ENCODE data around the gene PLD1. TPM values are rescaled to one million over a fixed set of nuclear protein-coding genes. Genes with fewer than 3 reads are reported as not detected.
"Not testable (repeated sequence)": the region's sequence is repeated elsewhere in the genome, so short reads cannot be mapped to it uniquely, and the experiment has no call there.

Gene PLD1
- total RNA-seq, 1 experiment from 2014 or later: 32.5 TPM

- TF ChIP-seq CTCF (conservative IDR thresholded peaks at IDR 0.05) (no peak), EZH2 (IDR thresholded peaks at IDR 0.05; ENCODE audit: low read depth) (no peak)
- Histone ChIP-seq H3K4me2 (peak overlapping the region; percentile 36), H2AFZ (no peak overlapping the region; the same call in 1 of the 2 replicates), H3K9me3 (ENCODE audit: insufficient read depth, low read depth) (no peaks in the 10 kb centered on the region), H3K9me2 (ENCODE audit: insufficient read depth) (no peaks in the 10 kb centered on the region), H3K4me1 (replicated peaks; ENCODE audit: insufficient read depth) (peaks cover 30% of the 10 kb centered on the region), H4K20me1 (ENCODE audit: insufficient read depth) (no peaks in the 10 kb centered on the region), H3K27ac (no peak overlapping the region), H3K79me2 (ENCODE audit: low read depth) (no peaks in the 10 kb centered on the region), H3K36me3 (ENCODE audit: low read depth) (no peaks in the 10 kb centered on the region), H3K4me3 (no peak overlapping the region), H3K27me3 (ENCODE audit: insufficient read depth, low read depth) (no peaks in the 10 kb centered on the region), H3F3A (ENCODE audit: insufficient read depth, low read depth) (peaks cover 13% of the 10 kb centered on the region; the same call in 1 of the 2 replicates)
- intact Hi-C loops (cut with micrococcal nuclease; ENCODE audit: unreplicated experiment): loop anchor here (5.0 kb wide), 3 partner anchors 103 to 1803 kb away; partner anchors contain the start of gene TNIK
- DNase-seq: no peak
- no TSS peak for BruUV-seq (replicated peaks)
- CTCF ChIA-PET: interaction anchor here (0.6 to 1.9 kb wide), 3 partner anchors 230 to 603 kb away, joined by 3 to 9 read pairs (median 8); no protein-coding TSS in a partner anchor
- POLR2A ChIA-PET (ENCODE audit: unreplicated experiment): interaction anchor here (0.6 kb wide), 1 partner anchor 698 kb away, joined by 4 read pairs; no protein-coding TSS in a partner anchor
These were observed 245.4 kb downstream of the PLD1 start for GRCh38 chr3:171564748-171565480.

DNA sequence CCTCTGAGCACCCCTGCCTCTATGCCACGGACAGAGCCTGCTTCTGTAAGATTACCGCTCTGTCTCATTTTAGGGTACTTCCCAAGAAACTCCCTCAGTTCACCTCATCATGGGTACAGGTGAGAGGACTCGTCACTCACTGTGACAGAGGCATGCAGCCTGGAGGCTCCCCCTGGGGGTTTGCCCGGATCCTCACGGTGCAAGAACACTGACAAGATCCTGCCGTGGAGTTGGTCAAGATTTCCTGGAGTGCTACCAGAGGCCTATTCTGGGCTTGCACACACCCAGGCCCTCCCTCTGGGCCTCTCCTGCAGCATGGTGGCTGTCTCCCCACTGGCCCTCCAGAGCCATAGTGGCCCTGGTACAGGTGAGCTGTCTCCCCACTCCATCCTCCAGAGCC lies 247.0 kb downstream of the PLD1 start:
- Histone ChIP-seq H3K4me3 (no peak overlapping the region), H4K20me1 (ENCODE audit: insufficient read depth) (no peaks in the 10 kb centered on the region), H3K9me2 (ENCODE audit: insufficient read depth) (no peaks in the 10 kb centered on the region), H3K27me3 (ENCODE audit: insufficient read depth, low read depth) (no peaks in the 10 kb centered on the region), H2AFZ (no peak overlapping the region), H3K36me3 (ENCODE audit: low read depth) (no peaks in the 10 kb centered on the region), H3K9me3 (ENCODE audit: insufficient read depth, low read depth) (no peaks in the 10 kb centered on the region), H3K79me2 (ENCODE audit: low read depth) (no peaks in the 10 kb centered on the region), H3F3A (ENCODE audit: insufficient read depth, low read depth) (peaks cover 13% of the 10 kb centered on the region; the same call in 1 of the 2 replicates), H3K4me1 (replicated peaks; ENCODE audit: insufficient read depth) (peaks cover 30% of the 10 kb centered on the region), H3K4me2 (no peak overlapping the region), H3K27ac (no peak overlapping the region)
- DNase-seq: no peak
- ChIA-PET CTCF (no interaction called here), POLR2A (ENCODE audit: unreplicated experiment) (no interaction called here)
- BruUV-seq (replicated peaks): no TSS peak
- no peak for TF ChIP-seq EZH2 (IDR thresholded peaks at IDR 0.05; ENCODE audit: low read depth)
- no peak for TF ChIP-seq CTCF (conservative IDR thresholded peaks at IDR 0.05)
- intact Hi-C loops (cut with micrococcal nuclease; ENCODE audit: unreplicated experiment): no loop called here

- H3K4me3 ChIP-seq; H4K20me1 ChIP-seq (ENCODE audit: insufficient read depth); H3K36me3 ChIP-seq (ENCODE audit: low read depth); H3K4me2 ChIP-seq; DNase-seq; H3K79me2 ChIP-seq (ENCODE audit: low read depth); H3K9me2 ChIP-seq (ENCODE audit: insufficient read depth); POLR2A ChIA-PET (ENCODE audit: unreplicated experiment); BruUV-seq (replicated peaks); H2AFZ ChIP-seq; intact Hi-C loops (cut with micrococcal nuclease; ENCODE audit: unreplicated experiment); H3K9me3 ChIP-seq (ENCODE audit: insufficient read depth, low read depth); H3K27me3 ChIP-seq (ENCODE audit: insufficient read depth, low read depth); H3K27ac ChIP-seq: not testable (repeated sequence)
- peaks cover 30% of the 10 kb centered on the region for H3K4me1 ChIP-seq (replicated peaks; ENCODE audit: insufficient read depth)
- H3F3A ChIP-seq (ENCODE audit: insufficient read depth, low read depth): peaks cover 13% of the 10 kb centered on the region; the same call in 1 of the 2 replicates
- CTCF ChIA-PET: interaction anchor here (0.6 to 0.7 kb wide), 2 partner anchors 724 to 750 kb away, joined by 4 read pairs; no protein-coding TSS in a partner anchor
These were observed 247.8 kb downstream of the PLD1 start for GRCh38 chr3:171562459-171562858.

All from PC-9 (cell line).